Upper lobe of left lung (tissue), 4 donors: Measurements from ENCODE around the gene SRL.

ENCODE experiments used
- POLR2A ChIP-seq, 4 donors: fragments of 450-650 bp; IDR thresholded peaks; one replicate each; pipeline ENCODE4 v1.5.1; 2016 to 2017; ENCODE audit warnings: antibody characterized with exemption in 4 of 4, mild to moderate bottlenecking in 2 of 4
- TF ChIP-seq, protein P1 (sequence below), 6 experiments: fragments of 450-650 bp in 4 of 6; fragments of 200-600 bp in 2 of 6; sonication (generic) in 2 of 6; IDR thresholded peaks; one replicate each; pipeline ENCODE4 v1.5.1; 2016 to 2019; ENCODE audit warnings: antibody characterized with exemption in 6 of 6

GRCh38 chr16:4264546-4264945 lies 22.7 kb upstream of the SRL start:
- TF ChIP-seq, protein P1, sequence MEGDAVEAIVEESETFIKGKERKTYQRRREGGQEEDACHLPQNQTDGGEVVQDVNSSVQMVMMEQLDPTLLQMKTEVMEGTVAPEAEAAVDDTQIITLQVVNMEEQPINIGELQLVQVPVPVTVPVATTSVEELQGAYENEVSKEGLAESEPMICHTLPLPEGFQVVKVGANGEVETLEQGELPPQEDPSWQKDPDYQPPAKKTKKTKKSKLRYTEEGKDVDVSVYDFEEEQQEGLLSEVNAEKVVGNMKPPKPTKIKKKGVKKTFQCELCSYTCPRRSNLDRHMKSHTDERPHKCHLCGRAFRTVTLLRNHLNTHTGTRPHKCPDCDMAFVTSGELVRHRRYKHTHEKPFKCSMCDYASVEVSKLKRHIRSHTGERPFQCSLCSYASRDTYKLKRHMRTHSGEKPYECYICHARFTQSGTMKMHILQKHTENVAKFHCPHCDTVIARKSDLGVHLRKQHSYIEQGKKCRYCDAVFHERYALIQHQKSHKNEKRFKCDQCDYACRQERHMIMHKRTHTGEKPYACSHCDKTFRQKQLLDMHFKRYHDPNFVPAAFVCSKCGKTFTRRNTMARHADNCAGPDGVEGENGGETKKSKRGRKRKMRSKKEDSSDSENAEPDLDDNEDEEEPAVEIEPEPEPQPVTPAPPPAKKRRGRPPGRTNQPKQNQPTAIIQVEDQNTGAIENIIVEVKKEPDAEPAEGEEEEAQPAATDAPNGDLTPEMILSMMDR (IDR thresholded peaks at IDR 0.05) = no peak
- TF ChIP-seq POLR2A (IDR thresholded peaks at IDR 0.05) = no peak
